DMS153 (cell line): ENCODE measurements around the gene DMXL1.
"Not testable (repeated sequence)": the region's sequence is repeated elsewhere in the genome, so short reads cannot be mapped to it uniquely, and the experiment has no call there.

Experiments used
- DNase-seq: peaks from one replicate; lab custom pipeline; 2025; lab: John Stamatoyannopoulos, UW

The DMXL1 gene

GRCh38 chr5:119217183-119217582 lies 146.3 kb downstream of the DMXL1 start:
- DNase-seq, result no peak

- no peak for DNase-seq
Observed at GRCh38 chr5:119218830-119219782, 148.2 kb downstream of the DMXL1 start.

GRCh38 chr5:119220576-119221197 lies 149.8 kb downstream of the DMXL1 start:
- DNase-seq, result no peak

GRCh38 chr5:119221330-119221729 lies 150.4 kb downstream of the DMXL1 start:
- no peak for DNase-seq

GRCh38 chr5:119229950-119230349 lies 159.1 kb downstream of the DMXL1 start:
- DNase-seq, result no peak

GRCh38 chr5:119238265-119239118 lies 167.6 kb downstream of the DMXL1 start:
- no peak for DNase-seq

- DNase-seq, result no peak
Observed at GRCh38 chr5:119239119-119239417, 168.2 kb downstream of the DMXL1 start.

GRCh38 chr5:119239826-119240225 lies 168.9 kb downstream of the DMXL1 start:
- not testable (repeated sequence) for DNase-seq

GRCh38 chr5:119243888-119244287 lies 173.0 kb downstream of the DMXL1 start:
- no peak for DNase-seq

GRCh38 chr5:119250946-119251901 lies 180.3 kb downstream of the DMXL1 start:
- no peak for DNase-seq

GRCh38 chr5:119255571-119256356 lies 184.9 kb downstream of the DMXL1 start:
- peak; percentile 33 for DNase-seq

GRCh38 chr5:119257613-119258012 lies 186.7 kb downstream of the DMXL1 start:
- DNase-seq, result no peak

- DNase-seq, result no peak
Observed at GRCh38 chr5:119263639-119264038, 192.8 kb downstream of the DMXL1 start.

- no peak for DNase-seq
Observed at GRCh38 chr5:119264186-119264585, 193.3 kb downstream of the DMXL1 start.

GRCh38 chr5:119267958-119268386 lies 197.1 kb downstream of the DMXL1 start:
- DNase-seq, result peak; percentile 65

- peak; percentile 73 for DNase-seq
Observed at GRCh38 chr5:119268387-119269060, 197.6 kb downstream of the DMXL1 start.

- DNase-seq, result peak; percentile 0
Observed at GRCh38 chr5:119269061-119269944, 198.4 kb downstream of the DMXL1 start.

GRCh38 chr5:119270121-119270565 lies 199.3 kb downstream of the DMXL1 start:
- DNase-seq, result no peak
